Keratinocyte (primary cell): Measurements from ENCODE around the gene PDE3A. TPM values are rescaled to one million over a fixed set of nuclear protein-coding genes. Genes with fewer than 3 reads are reported as not detected.

ENCODE experiments used
- DNase-seq: peaks from one replicate; pipeline ENCODE4 v3.0.0-alpha.2; 2011; ENCODE audit warnings: low read depth, missing footprints, low spot score
- FAIRE-seq: peaks from 2 replicates; lab custom pipeline; 2011; peaks lifted over from hg19 to GRCh38; lab: Jason Lieb, UNC
- H2AFZ ChIP-seq: 2 replicates; pipeline ENCODE4 v1.6.0; 2012; ENCODE audit warnings: low read length, control low read depth, inconsistent platforms; ENCODE audit not compliant: control insufficient read depth
- H3K27ac ChIP-seq: 2 replicates; pipeline ENCODE4 v1.5.1; 2011; ENCODE audit warnings: low read length; ENCODE audit not compliant: control insufficient read depth, insufficient read depth
- H3K27me3 ChIP-seq: 3 replicates; pipeline ENCODE4 v1.6.0; 2011; ENCODE audit warnings: low read length; ENCODE audit not compliant: control insufficient read depth, insufficient read depth; ENCODE audit errors: extremely low read depth
- H3K36me3 ChIP-seq, 2 experiments: 2 replicates in 1 of 2; 3 replicates in 1 of 2; pipeline ENCODE4 v1.5.1; 2011; ENCODE audit warnings: low read length in 2 of 2, mild to moderate bottlenecking in 1 of 2; ENCODE audit not compliant: control insufficient read depth in 2 of 2, insufficient read depth in 2 of 2; ENCODE audit errors: extremely low read depth in 1 of 2
- H3K4me1 ChIP-seq: 3 replicates; pipeline ENCODE4 v1.5.1; 2011; ENCODE audit warnings: low read length; ENCODE audit not compliant: control insufficient read depth, insufficient read depth; ENCODE audit errors: extremely low read depth
- H3K4me2 ChIP-seq: 3 replicates; pipeline ENCODE4 v1.6.0; 2011; ENCODE audit warnings: low read depth, low read length; ENCODE audit not compliant: control insufficient read depth, insufficient read depth; ENCODE audit errors: extremely low read depth
- H3K4me3 ChIP-seq, 3 experiments: fragments of 200-600 bp in 1 of 3; sonication (generic) in 1 of 3; 2 replicates in 2 of 3; 3 replicates in 1 of 3; pipeline ENCODE4 v1.5.1; 2011 to 2016; ENCODE audit warnings: low read length in 3 of 3, mild to moderate bottlenecking in 3 of 3, control low read depth in 2 of 3, inconsistent platforms in 1 of 3, low read depth in 1 of 3, mixed read lengths in 1 of 3, mixed run types in 1 of 3, moderate library complexity in 1 of 3; ENCODE audit not compliant: control insufficient read depth in 2 of 3, insufficient read depth in 2 of 3; ENCODE audit errors: extremely low read depth in 1 of 3
- H3K79me2 ChIP-seq: 2 replicates; pipeline ENCODE4 v1.6.0; 2012; ENCODE audit warnings: low read length; ENCODE audit not compliant: control insufficient read depth, insufficient read depth
- H3K9ac ChIP-seq: 3 replicates; pipeline ENCODE4 v1.6.0; 2011; ENCODE audit warnings: low read length; ENCODE audit not compliant: control insufficient read depth, insufficient read depth; ENCODE audit errors: extremely low read depth
- H3K9me1 ChIP-seq: 3 replicates; pipeline ENCODE4 v1.6.0; 2011; ENCODE audit warnings: low read length; ENCODE audit not compliant: control insufficient read depth, insufficient read depth; ENCODE audit errors: extremely low read depth
- H3K9me3 ChIP-seq: 2 replicates; pipeline ENCODE4 v1.5.1; 2012; ENCODE audit warnings: low read depth, low read length; ENCODE audit not compliant: control insufficient read depth
- H4K20me1 ChIP-seq: 3 replicates; pipeline ENCODE4 v1.6.0; 2011; ENCODE audit warnings: low read length; ENCODE audit not compliant: control insufficient read depth, insufficient read depth; ENCODE audit errors: extremely low read depth
- EZH2 ChIP-seq: IDR thresholded peaks from one replicate; pipeline ENCODE4 v1.6.1; 2012; ENCODE audit warnings: inconsistent platforms, mild to moderate bottlenecking, low read length, moderate library complexity
- dilution Hi-C: fragments of 300-500 bp; cut with MboI; formaldehyde crosslinking; loops from one replicate; pipeline ENCODE4 v1.7.0; 2020; ENCODE audit warnings: low sequenced_read_pairs; ENCODE audit not compliant: extremely low pct_ligation_motif_present
- polyA plus RNA-seq, 5 experiments: library from polyadenylated mRNA; depleted of rRNA in 3 of 5; stranded (reverse) in 3 of 5; stranded (forward) in 1 of 5; unstranded in 1 of 5; fragments of >200 nt; gene quantifications; 1 replicate in 1 of 5; 2 replicates in 3 of 5; 3 replicates in 1 of 5; pipeline versions ENCODE4 v1.2.1 to v1.2.3, GENCODE V29; 2011 to 2012; ENCODE audit warnings: missing spikeins in 2 of 5, low read depth in 1 of 5, low replicate concordance in 1 of 5
- TF ChIP-seq, protein P1 (sequence below), 3 experiments: IDR thresholded peaks in 1 of 3; conservative IDR thresholded peaks in 1 of 3; optimal IDR thresholded peaks in 1 of 3; 2 replicates in 2 of 3; 3 replicates in 1 of 3; pipeline versions ENCODE3 to v1.5.1; 2011; ENCODE audit warnings: low read length in 3 of 3, mild to moderate bottlenecking in 3 of 3, moderate library complexity in 2 of 3, control low read depth in 1 of 3, inconsistent platforms in 1 of 3; ENCODE audit not compliant: insufficient read depth in 2 of 3; ENCODE audit errors: extremely low read depth in 1 of 3

PDE3A gene
- polyA plus RNA-seq, 1 donor (not counting 4 experiments of a cell fraction or from before 2014, with no cell fraction given): 0.01 TPM

DNA sequence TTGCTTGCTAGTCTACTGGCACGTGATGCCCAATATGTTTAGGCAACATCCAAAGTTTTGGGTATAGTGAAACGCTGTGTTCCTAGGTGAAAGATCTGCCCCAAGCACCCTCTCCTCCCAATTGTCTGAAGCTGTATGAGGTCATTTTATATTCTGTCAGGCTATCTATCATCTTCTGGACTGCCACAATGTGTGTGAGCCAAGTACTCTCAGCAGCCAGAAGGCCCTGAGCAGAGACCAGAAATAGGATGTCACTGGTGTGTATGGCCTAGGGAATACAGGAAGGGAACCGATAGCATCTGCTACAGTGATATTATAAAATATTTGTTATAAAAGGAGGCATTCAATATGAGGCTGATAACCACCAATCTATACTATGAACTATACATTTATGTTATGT lies 7.9 kb upstream of the PDE3A start:
- no peak for FAIRE-seq
- H3K9me3 ChIP-seq: no peaks in the 10 kb centered on the region
- TF ChIP-seq EZH2: no peak
- TF ChIP-seq, protein P1, sequence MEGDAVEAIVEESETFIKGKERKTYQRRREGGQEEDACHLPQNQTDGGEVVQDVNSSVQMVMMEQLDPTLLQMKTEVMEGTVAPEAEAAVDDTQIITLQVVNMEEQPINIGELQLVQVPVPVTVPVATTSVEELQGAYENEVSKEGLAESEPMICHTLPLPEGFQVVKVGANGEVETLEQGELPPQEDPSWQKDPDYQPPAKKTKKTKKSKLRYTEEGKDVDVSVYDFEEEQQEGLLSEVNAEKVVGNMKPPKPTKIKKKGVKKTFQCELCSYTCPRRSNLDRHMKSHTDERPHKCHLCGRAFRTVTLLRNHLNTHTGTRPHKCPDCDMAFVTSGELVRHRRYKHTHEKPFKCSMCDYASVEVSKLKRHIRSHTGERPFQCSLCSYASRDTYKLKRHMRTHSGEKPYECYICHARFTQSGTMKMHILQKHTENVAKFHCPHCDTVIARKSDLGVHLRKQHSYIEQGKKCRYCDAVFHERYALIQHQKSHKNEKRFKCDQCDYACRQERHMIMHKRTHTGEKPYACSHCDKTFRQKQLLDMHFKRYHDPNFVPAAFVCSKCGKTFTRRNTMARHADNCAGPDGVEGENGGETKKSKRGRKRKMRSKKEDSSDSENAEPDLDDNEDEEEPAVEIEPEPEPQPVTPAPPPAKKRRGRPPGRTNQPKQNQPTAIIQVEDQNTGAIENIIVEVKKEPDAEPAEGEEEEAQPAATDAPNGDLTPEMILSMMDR (optimal IDR thresholded peaks at IDR 0.05 in 1 of 3, IDR thresholded peaks at IDR 0.05 in 1 of 3, conservative IDR thresholded peaks at IDR 0.05 in 1 of 3; ENCODE audit: extremely low read depth in 1 of 3, insufficient read depth in 2 of 3, low read length in 3 of 3): no peak

DNA sequence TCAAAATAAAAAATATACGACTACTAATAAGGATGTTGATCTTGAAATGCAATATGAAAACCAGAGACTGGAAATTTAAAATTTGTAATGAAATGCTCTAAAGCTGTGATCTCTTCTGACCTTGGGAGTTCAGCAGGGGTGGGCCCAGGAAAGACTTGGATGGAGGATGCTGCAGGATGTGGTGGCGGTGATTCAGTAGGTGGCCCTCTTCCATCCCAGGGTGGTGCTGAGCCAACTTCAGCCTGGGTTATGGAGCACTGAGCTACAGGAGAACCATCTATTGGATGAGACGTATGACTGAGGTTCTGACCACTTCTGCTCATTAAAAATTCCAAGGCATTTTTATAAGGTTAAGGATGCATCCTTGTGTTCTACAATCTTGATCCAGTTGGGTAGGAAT lies 6.9 kb upstream of the PDE3A start:
- FAIRE-seq (no peak), DNase-seq (no peak)
- no peaks in the 10 kb centered on the region for H4K20me1 ChIP-seq
- no peak overlapping the region for H3K4me2 ChIP-seq
- no peak overlapping the region for H2AFZ ChIP-seq
- H3K27me3 ChIP-seq: no peaks in the 10 kb centered on the region
- dilution Hi-C loops: no loop called here
- no peak overlapping the region for H3K27ac ChIP-seq
- no peaks in the 10 kb centered on the region for H3K9me1 ChIP-seq
- no peaks in the 10 kb centered on the region for H3K4me1 ChIP-seq
- no peak overlapping the region for H3K9ac ChIP-seq
- no peaks in the 10 kb centered on the region for H3K9me3 ChIP-seq
- H3K79me2 ChIP-seq: no peaks in the 10 kb centered on the region
- H3K4me3 ChIP-seq: no peak overlapping the region
- TF ChIP-seq EZH2: no peak
- TF ChIP-seq, protein P1 (optimal IDR thresholded peaks at IDR 0.05 in 1 of 3, IDR thresholded peaks at IDR 0.05 in 1 of 3, conservative IDR thresholded peaks at IDR 0.05 in 1 of 3; ENCODE audit: extremely low read depth in 1 of 3, insufficient read depth in 2 of 3, low read length in 3 of 3): no peak
- no peaks in the 10 kb centered on the region for H3K36me3 ChIP-seq

More for the DNA sequence above, 7.9 kb upstream of the PDE3A start:
- no peaks in the 10 kb centered on the region for H3K36me3 ChIP-seq
- dilution Hi-C loops: no loop called here
- no peaks in the 10 kb centered on the region for H3K79me2 ChIP-seq
- no peaks in the 10 kb centered on the region for H3K9me1 ChIP-seq
- H2AFZ ChIP-seq: no peak overlapping the region
- DNase-seq: no peak
- no peaks in the 10 kb centered on the region for H4K20me1 ChIP-seq
- no peak overlapping the region for H3K27ac ChIP-seq
- H3K4me2 ChIP-seq: no peak overlapping the region
- H3K9ac ChIP-seq: no peak overlapping the region
- H3K27me3 ChIP-seq: no peaks in the 10 kb centered on the region
- H3K4me1 ChIP-seq: no peaks in the 10 kb centered on the region
- H3K4me3 ChIP-seq: no peak overlapping the region
